Measurements from ENCODE around the gene SBNO2. TPM values are rescaled to one million over a fixed set of nuclear protein-coding genes. Genes with fewer than 3 reads are reported as not detected.

SBNO2 gene
- total and polyA plus RNA-seq, 2 of the 4 experiments (the other 2 are of a cell fraction) = 13.4 to 40.5 TPM

DNA sequence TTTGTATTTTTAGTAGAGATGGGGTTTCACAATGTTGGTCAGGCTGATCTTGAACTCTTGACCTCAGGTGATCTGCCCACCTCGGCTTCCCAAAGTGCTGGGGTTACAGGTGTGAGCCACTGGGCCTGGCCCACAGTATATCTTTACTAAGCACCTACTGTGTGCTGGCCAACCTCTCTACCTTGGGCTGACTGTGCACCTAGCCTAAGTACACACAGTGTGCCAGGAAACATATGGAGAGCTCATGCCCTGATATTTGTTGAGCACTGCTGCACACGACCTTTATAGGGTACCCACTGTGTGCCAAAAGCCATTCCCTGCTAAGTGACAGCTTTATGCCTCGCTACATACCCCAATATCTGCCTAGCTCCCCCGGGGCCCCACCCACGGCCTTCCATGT, 113.4 kb downstream of the SBNO2 start:
- Histone ChIP-seq H3K9me1 (ENCODE audit: insufficient read depth, low read length) (no peaks in the 10 kb centered on the region), H2BK120ac (ENCODE audit: low read depth, low read length) (no peak overlapping the region), H2AFZ (replicated peaks; ENCODE audit: low read length, poor library complexity) (no peak overlapping the region), H2AK5ac (ENCODE audit: low read depth, low read length) (no peak overlapping the region), H3K18ac (ENCODE audit: low read depth, low read length) (no peak overlapping the region), H2BK5ac (ENCODE audit: low read depth, low read length, poor library complexity, severe bottlenecking) (no peak overlapping the region), H3K9me3 (ENCODE audit: control insufficient read depth, insufficient read depth, low read length) (peaks cover 33% of the 10 kb centered on the region), H3K4me3 (ENCODE audit: insufficient read depth, low read depth, low read length) (no peak overlapping the region), H3K36me3 (ENCODE audit: control insufficient read depth, insufficient read depth, low read length) (peaks cover 1% of the 10 kb centered on the region; the same call in 1 of the 2 replicates), H3K4me2 (ENCODE audit: low read depth, low read length) (no peak overlapping the region), H3K27ac (ENCODE audit: insufficient read depth, low read length) (no peak overlapping the region), H3K27me3 (ENCODE audit: control insufficient read depth, insufficient read depth, low read length) (no peaks in the 10 kb centered on the region), H3K56ac (ENCODE audit: extremely low read depth, insufficient read depth, low read length) (no peak overlapping the region), H2BK20ac (ENCODE audit: low read depth, low read length) (no peak overlapping the region), H2BK15ac (ENCODE audit: low read depth, low read length) (no peak overlapping the region), H3K4me1 (ENCODE audit: control insufficient read depth, insufficient read depth, low read length) (no peaks in the 10 kb centered on the region), H2AK9ac (replicated peaks; ENCODE audit: low read depth, low read length, poor library complexity) (no peak overlapping the region), H4K20me1 (ENCODE audit: insufficient read depth, low read length) (0 out of 2 replicates have a peak, but pooled peaks cover 6% of the 10 kb centered on the region), H4K91ac (ENCODE audit: insufficient read depth, low read depth, low read length) (no peak overlapping the region), H3K4ac (ENCODE audit: low read depth, low read length) (no peak overlapping the region), H3K14ac (replicated peaks; ENCODE audit: low read depth, low read length) (no peak overlapping the region), H3K79me1 (ENCODE audit: low read depth in 1 of 2, low read length in 2 of 2) (no peaks in the 10 kb centered on the region), H4K5ac (ENCODE audit: low read depth, low read length) (no peak overlapping the region), H3K9ac (ENCODE audit: low read depth, low read length) (no peak overlapping the region), H4K8ac (ENCODE audit: low read depth in 2 of 2, low read length in 2 of 2) (no peak overlapping the region), H3K23ac (ENCODE audit: low read depth, low read length) (no peak overlapping the region)
- ChIA-PET CTCF (interaction anchor here (0.6 kb wide), 1 partner anchor 88 kb away, joined by 3 read pairs; no protein-coding TSS in a partner anchor), POLR2A (ENCODE audit: unreplicated experiment) (interaction anchor here (0.6 kb wide), 1 partner anchor 17 kb away, joined by 3 read pairs; no protein-coding TSS in a partner anchor)
- intact Hi-C loops (cut with micrococcal nuclease) = no loop called here
- TF ChIP-seq MAFK (IDR thresholded peaks at IDR 0.05; ENCODE audit: low read depth, low read length) (no peak), SMC3 (IDR thresholded peaks at IDR 0.05; ENCODE audit: low read depth, low read length) (no peak), POLR2A (IDR thresholded peaks at IDR 0.05; ENCODE audit: low read depth, low read length) (no peak), CHD1 (IDR thresholded peaks at IDR 0.05; ENCODE audit: low read depth, low read length) (no peak), CEBPB (IDR thresholded peaks at IDR 0.05; ENCODE audit: low read depth, low read length) (no peak), RCOR1 (IDR thresholded peaks at IDR 0.05; ENCODE audit: insufficient replicate concordance, low read length) (no peak), CTCF (conservative IDR thresholded peaks at IDR 0.05; ENCODE audit: low read depth, low read length) (no peak), USF2 (IDR thresholded peaks at IDR 0.05; ENCODE audit: low read depth, low read length) (no peak), NFE2L2 (IDR thresholded peaks at IDR 0.05; ENCODE audit: low read depth, low read length) (no peak), ELK1 (IDR thresholded peaks at IDR 0.05; ENCODE audit: borderline replicate concordance, low read depth, low read length) (no peak), MAZ (IDR thresholded peaks at IDR 0.05; ENCODE audit: borderline replicate concordance, low read depth, low read length) (no peak), RFX5 (IDR thresholded peaks at IDR 0.05; ENCODE audit: low read depth, low read length) (no peak)
- no peak for DNase-seq
- in situ Hi-C loops (cut with MboI; ENCODE audit: low sequenced_read_pairs) = no loop called here
- no peak for ATAC-seq (ENCODE audit: low read depth)
- 80% methylated on average over 1 of the region's 5 CpGs; no CpG with 5 or more reads in 1 of the 2 experiments for WGBS, 2 experiments (ENCODE audit: extremely low coverage in 2 of 2, insufficient read length in 1 of 2)
- dilution Hi-C loops (cut with HindIII; ENCODE audit: low sequenced_read_pairs, unreplicated experiment) = no loop called here
- BruUV-seq (replicated peaks) = no TSS peak

Data from IMR-90 (cell line).